Kidney (tissue), 14 donors: Measurements from ENCODE around the gene PCSK2. TPM values are rescaled to one million over a fixed set of nuclear protein-coding genes. Genes with fewer than 3 reads are reported as not detected.

Source experiments
- DNase-seq, 5 donors: peaks; one replicate each; pipeline ENCODE4 v3.0.0-alpha.2; 2013 to 2020
- FAIRE-seq: peaks from 2 replicates; lab custom pipeline; 2012; peaks lifted over from hg19 to GRCh38; lab: Jason Lieb, UNC
- H3K27ac ChIP-seq, 2 donors: one replicate each; pipeline ENCODE4 v1.7.0; 2013; ENCODE audit warnings: low read depth in 2 of 2, low read length in 2 of 2, inconsistent platforms in 1 of 2
- H3K27me3 ChIP-seq: one replicate; pipeline ENCODE4 v1.7.1; 2013; ENCODE audit warnings: low read length, inconsistent platforms; ENCODE audit not compliant: control insufficient read depth, insufficient read depth
- H3K36me3 ChIP-seq, 3 donors: one replicate each; pipeline versions ENCODE4 v1.7.0 to v1.7.1; 2013; ENCODE audit warnings: low read length in 3 of 3, control low read depth in 1 of 3, inconsistent platforms in 1 of 3; ENCODE audit not compliant: insufficient read depth in 3 of 3, control insufficient read depth in 2 of 3
- H3K4me1 ChIP-seq, 3 donors: one replicate each; pipeline versions ENCODE4 v1.7.0 to v1.7.1; 2013; ENCODE audit warnings: low read length in 3 of 3, inconsistent platforms in 1 of 3, low read depth in 1 of 3; ENCODE audit not compliant: control insufficient read depth in 2 of 3, insufficient read depth in 2 of 3
- H3K4me3 ChIP-seq, 3 donors: one replicate each; pipeline versions ENCODE4 v1.7.0 to v1.8.1; 2013; ENCODE audit warnings: low read length in 3 of 3, control low read depth in 1 of 3, inconsistent platforms in 1 of 3
- H3K9ac ChIP-seq, 3 donors: one replicate each; pipeline versions ENCODE4 v1.7.0 to v1.7.1; 2013; ENCODE audit warnings: low read length in 3 of 3, control low read depth in 1 of 3, inconsistent platforms in 1 of 3
- H3K9me3 ChIP-seq, 3 donors: one replicate each; pipeline versions ENCODE4 v1.7.0 to v1.7.1; 2013; ENCODE audit warnings: low read length in 3 of 3, control low read depth in 1 of 3, inconsistent platforms in 1 of 3; ENCODE audit not compliant: control insufficient read depth in 2 of 3, insufficient read depth in 1 of 3
- intact Hi-C: fragments of 100-400 bp; cut with DNase I; formaldehyde crosslinking; loops from one replicate; pipeline ENCODE4 v1.11.1; 2022
- polyA plus RNA-seq: library from polyadenylated mRNA; stranded (reverse); fragments of 350-450 nt; fragmentation: Illumina TruSeq; extraction: RNeasy Lipid Tissue Mini Kit (QIAGEN cat#74804); gene quantifications from one replicate; pipeline ENCODE4 v1.2.3, GENCODE V29; 2014; ENCODE audit warnings: low read depth, low replicate concordance; ENCODE audit not compliant: insufficient read depth
- total RNA-seq: library from RNA; stranded (reverse); fragmentation: NEBNext Ultra II Directional; extraction: Animal tissue kit (Norgen Biotek cat#: 25700); gene quantifications from one replicate; pipeline ENCODE4 v1.2.1, GENCODE V29; 2021
- TF ChIP-seq, protein P1 (sequence below): IDR thresholded peaks from 3 replicates; pipeline ENCODE4 v1.5.1; 2012; ENCODE audit warnings: mild to moderate bottlenecking, moderate library complexity, borderline replicate concordance; ENCODE audit not compliant: insufficient read depth; ENCODE audit errors: extremely low read depth
- donor health status: control.
- donor health status: control.
- donor health status: control.
- donor health status: control.
- donor health status: control.
- donor health status: DM: yes; HTN: yes; CAD: no.
- donor health status: Normal renal cell carcinoma (clear cell type).

The PCSK2 gene
- total and polyA plus RNA-seq, 2 donors from 2014 or later: 0.22 to 0.54 TPM

DNA sequence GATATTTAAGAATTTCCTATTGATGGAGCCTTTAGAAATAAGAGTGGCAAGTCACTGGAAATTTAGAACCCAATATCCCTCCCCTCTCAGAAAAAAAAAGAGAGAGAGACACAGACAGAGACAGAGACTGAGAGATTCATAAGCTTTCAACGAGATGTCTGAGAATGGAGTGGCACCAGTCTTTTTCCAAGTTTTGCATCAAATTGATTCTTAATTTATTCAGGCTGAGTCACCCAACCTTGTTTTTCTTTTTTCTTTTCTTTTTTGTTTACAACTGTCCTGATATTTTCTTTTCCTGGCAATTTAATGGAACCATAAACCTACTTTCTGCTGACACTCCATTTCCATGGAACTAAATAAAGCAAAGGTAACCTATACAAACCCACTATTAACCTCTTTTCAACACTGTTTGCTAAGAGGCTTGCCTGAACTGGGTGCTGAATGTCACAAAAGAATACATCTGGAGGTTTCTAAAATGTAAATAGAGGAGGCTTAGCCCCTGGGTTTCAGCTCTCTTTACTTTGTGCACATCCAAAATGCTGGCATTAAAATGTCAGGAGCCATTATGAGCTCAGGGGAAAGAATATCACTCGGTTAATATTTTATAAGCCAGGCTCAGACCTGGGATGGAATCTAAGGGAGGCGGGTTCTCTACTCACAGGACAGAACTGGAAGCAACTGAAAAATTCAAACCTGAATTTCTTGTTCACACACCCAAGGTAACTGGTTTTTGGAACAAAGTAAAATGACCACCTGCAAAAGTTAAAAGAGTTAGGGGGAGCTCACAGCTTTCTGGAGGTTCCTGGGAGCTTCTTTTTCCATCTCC, 203.5 kb downstream of the PCSK2 start:
- no peak for FAIRE-seq

DNA sequence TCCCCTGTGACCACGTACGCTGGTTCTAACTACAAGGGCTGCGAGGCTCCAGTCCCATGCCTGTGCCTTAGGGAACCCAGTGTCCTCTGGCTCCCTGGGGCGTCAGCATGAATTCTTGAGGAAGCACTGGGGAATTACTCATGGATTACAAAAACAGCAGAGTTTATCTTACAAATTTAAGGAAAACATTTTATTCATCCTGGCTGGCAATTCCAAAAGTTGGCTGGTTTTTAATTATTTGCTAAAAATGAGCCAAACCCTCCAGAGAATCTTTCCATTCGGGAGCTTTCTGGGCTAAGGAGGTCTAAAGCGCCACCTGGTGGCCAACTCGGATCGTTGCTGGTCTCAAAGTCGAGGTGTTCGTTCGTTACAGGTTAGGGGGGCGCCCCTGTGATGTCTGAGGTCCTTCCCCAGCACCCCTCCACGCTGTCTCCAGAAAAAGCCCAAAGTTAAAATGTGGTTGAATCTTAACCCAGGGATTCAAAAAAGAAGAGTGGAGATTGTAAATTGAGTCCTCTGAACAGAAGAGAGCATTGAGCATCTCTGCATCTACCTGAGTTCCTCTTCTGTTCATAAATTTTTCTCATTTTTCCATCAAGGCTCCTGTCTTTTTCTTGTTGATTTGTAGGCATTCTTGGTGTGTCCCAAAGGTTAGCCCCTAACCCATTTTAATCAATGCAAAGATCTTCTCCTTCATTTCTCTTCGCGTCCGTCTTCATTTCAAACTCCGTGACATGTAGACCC, 205.0 kb downstream of the PCSK2 start:
- FAIRE-seq: no peak
- no peak overlapping the region for H3K9ac ChIP-seq
- TF ChIP-seq, protein P1, sequence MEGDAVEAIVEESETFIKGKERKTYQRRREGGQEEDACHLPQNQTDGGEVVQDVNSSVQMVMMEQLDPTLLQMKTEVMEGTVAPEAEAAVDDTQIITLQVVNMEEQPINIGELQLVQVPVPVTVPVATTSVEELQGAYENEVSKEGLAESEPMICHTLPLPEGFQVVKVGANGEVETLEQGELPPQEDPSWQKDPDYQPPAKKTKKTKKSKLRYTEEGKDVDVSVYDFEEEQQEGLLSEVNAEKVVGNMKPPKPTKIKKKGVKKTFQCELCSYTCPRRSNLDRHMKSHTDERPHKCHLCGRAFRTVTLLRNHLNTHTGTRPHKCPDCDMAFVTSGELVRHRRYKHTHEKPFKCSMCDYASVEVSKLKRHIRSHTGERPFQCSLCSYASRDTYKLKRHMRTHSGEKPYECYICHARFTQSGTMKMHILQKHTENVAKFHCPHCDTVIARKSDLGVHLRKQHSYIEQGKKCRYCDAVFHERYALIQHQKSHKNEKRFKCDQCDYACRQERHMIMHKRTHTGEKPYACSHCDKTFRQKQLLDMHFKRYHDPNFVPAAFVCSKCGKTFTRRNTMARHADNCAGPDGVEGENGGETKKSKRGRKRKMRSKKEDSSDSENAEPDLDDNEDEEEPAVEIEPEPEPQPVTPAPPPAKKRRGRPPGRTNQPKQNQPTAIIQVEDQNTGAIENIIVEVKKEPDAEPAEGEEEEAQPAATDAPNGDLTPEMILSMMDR: peak; percentile 80
- H3K4me3 ChIP-seq: no peak overlapping the region
- no peaks in the 10 kb centered on the region for H3K36me3 ChIP-seq
- no peak overlapping the region for H3K27ac ChIP-seq
- H3K27me3 ChIP-seq: no peaks in the 10 kb centered on the region
- no peaks in the 10 kb centered on the region for H3K9me3 ChIP-seq
- peak in 4 of 5 donors; percentile 55 to 74 (median 64) for DNase-seq
- peaks cover 0 to 6% (median 0%) of the 10 kb centered on the region in 3 donors for H3K4me1 ChIP-seq
- intact Hi-C loops: loop anchor here (5.0 kb wide), 1 partner anchor 624 kb away; no protein-coding TSS in a partner anchor

More for the DNA sequence above, 203.5 kb downstream of the PCSK2 start:
- H3K27ac ChIP-seq: no peak overlapping the region
- no peaks in the 10 kb centered on the region for H3K9me3 ChIP-seq
- DNase-seq: peak in 2 of 5 donors; percentile 29 to 48
- intact Hi-C loops: loop anchor here (5.0 kb wide), 1 partner anchor 623 kb away; no protein-coding TSS in a partner anchor
- TF ChIP-seq, protein P1: no peak
- H3K9ac ChIP-seq: no peak overlapping the region
- no peaks in the 10 kb centered on the region for H3K36me3 ChIP-seq
- H3K4me3 ChIP-seq: no peak overlapping the region
- H3K27me3 ChIP-seq: no peaks in the 10 kb centered on the region
- H3K4me1 ChIP-seq: peaks cover 0 to 6% (median 0%) of the 10 kb centered on the region in 3 donors

DNA sequence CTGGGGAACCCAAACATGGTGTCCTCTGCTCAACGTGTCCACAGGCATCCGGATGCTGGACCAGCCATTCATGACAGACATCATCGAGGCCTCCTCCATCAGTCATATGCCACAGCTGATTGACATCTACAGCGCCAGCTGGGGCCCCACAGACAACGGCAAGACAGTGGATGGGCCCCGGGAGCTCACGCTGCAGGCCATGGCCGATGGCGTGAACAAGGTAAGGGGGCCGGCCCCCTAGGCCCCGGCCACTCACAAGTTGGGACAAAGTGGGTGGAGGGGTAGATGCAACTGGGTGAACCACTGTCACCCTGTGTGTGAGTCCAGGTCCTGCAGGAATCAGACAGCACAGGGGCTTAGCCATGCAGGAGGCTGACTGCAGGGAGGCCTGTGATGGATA, 209.8 kb downstream of the PCSK2 start:
- no peaks in the 10 kb centered on the region for H3K27me3 ChIP-seq
- FAIRE-seq (no peak), DNase-seq (no peak)
- H3K36me3 ChIP-seq: no peaks in the 10 kb centered on the region
- H3K4me1 ChIP-seq: peaks cover 0 to 1% (median 0%) of the 10 kb centered on the region in 3 donors
- H3K9me3 ChIP-seq: no peaks in the 10 kb centered on the region
- no peak overlapping the region for H3K4me3 ChIP-seq
- no peak overlapping the region for H3K27ac ChIP-seq
- intact Hi-C loops: no loop called here
- TF ChIP-seq, protein P1: no peak
- no peak overlapping the region for H3K9ac ChIP-seq
